ENCODE data around the gene MYH7B. TPM values are rescaled to one million over a fixed set of nuclear protein-coding genes. Genes with fewer than 3 reads are reported as not detected.

MYH7B gene
- total and polyA plus RNA-seq, 4 donors: 0.21 to 0.89 (median 0.59) TPM

- H3K36me3 ChIP-seq (ENCODE audit: control insufficient read depth in 4 of 4, insufficient read depth in 4 of 4, low read length in 4 of 4): peaks cover 18 to 56% (median 37%) of the 10 kb centered on the region in 4 donors
- 92 to 93% methylated on average over 2 of the region's 2 CpGs for WGBS, 2 donors
- H3K9ac ChIP-seq (ENCODE audit: insufficient read depth in 1 of 2, low read length in 2 of 2): no peak overlapping the region
- no peak for DNase-seq
- H3K27ac ChIP-seq (ENCODE audit: low read depth in 1 of 2, low read length in 1 of 2): no peak overlapping the region
- H3K27me3 ChIP-seq (ENCODE audit: control insufficient read depth in 3 of 3, insufficient read depth in 3 of 3, low read length in 2 of 3): no peaks in the 10 kb centered on the region
- no peaks in the 10 kb centered on the region for H3K4me1 ChIP-seq (ENCODE audit: control insufficient read depth in 5 of 5, insufficient read depth in 5 of 5, low read length in 5 of 5)
- no peak overlapping the region for H3K4me3 ChIP-seq
- no peak for ATAC-seq (ENCODE audit: insufficient read depth, low FRiP score)
- TF ChIP-seq CTCF (IDR thresholded peaks at IDR 0.05; ENCODE audit: control extremely low read depth, extremely low read depth): no peak
- peaks cover 0 to 2% (median 0%) of the 10 kb centered on the region in 4 donors for H3K9me3 ChIP-seq (ENCODE audit: control insufficient read depth in 4 of 4, insufficient read depth in 3 of 4, low read length in 3 of 4)
Observed at GRCh38 chr20:34928411-34928810, 27.3 kb upstream of the MYH7B start.

- Histone ChIP-seq H3K9me3 (ENCODE audit: control insufficient read depth in 4 of 4, insufficient read depth in 3 of 4, low read length in 3 of 4) (peaks cover 0 to 2% (median 0%) of the 10 kb centered on the region in 4 donors), H3K36me3 (ENCODE audit: control insufficient read depth in 4 of 4, insufficient read depth in 4 of 4, low read length in 4 of 4) (peaks cover 19 to 42% (median 26%) of the 10 kb centered on the region in 4 donors), H3K4me1 (ENCODE audit: control insufficient read depth in 5 of 5, insufficient read depth in 5 of 5, low read length in 5 of 5) (no peaks in the 10 kb centered on the region), H3K27ac (ENCODE audit: low read depth in 1 of 2, low read length in 1 of 2) (no peak overlapping the region), H3K9ac (ENCODE audit: insufficient read depth in 1 of 2, low read length in 2 of 2) (no peak overlapping the region), H3K27me3 (ENCODE audit: control insufficient read depth in 3 of 3, insufficient read depth in 3 of 3, low read length in 2 of 3) (no peaks in the 10 kb centered on the region), H3K4me3 (no peak overlapping the region)
- 92 to 97% methylated on average over 7 of the region's 7 CpGs for WGBS, 2 donors
- no peak for TF ChIP-seq CTCF (IDR thresholded peaks at IDR 0.05; ENCODE audit: control extremely low read depth, extremely low read depth)
- ATAC-seq (ENCODE audit: insufficient read depth, low FRiP score) (no peak), DNase-seq (no peak)
Observed at GRCh38 chr20:34931771-34932170, 23.9 kb upstream of the MYH7B start.

GRCh38 chr20:34938466-34939163 lies 17.1 kb upstream of the MYH7B start:
- DNase-seq (peak in 2 of 3 donors; percentile 31 to 46), ATAC-seq (ENCODE audit: insufficient read depth, low FRiP score) (peak; percentile 55)
- no peak overlapping the region for H3K9ac ChIP-seq (ENCODE audit: insufficient read depth in 1 of 2, low read length in 2 of 2)
- H3K27me3 ChIP-seq (ENCODE audit: control insufficient read depth in 3 of 3, insufficient read depth in 3 of 3, low read length in 2 of 3): no peaks in the 10 kb centered on the region
- no peak for TF ChIP-seq CTCF (IDR thresholded peaks at IDR 0.05; ENCODE audit: control extremely low read depth, extremely low read depth)
- WGBS, 2 donors: 58 to 69% methylated on average over 14 of the region's 14 CpGs
- no peaks in the 10 kb centered on the region for H3K9me3 ChIP-seq (ENCODE audit: control insufficient read depth in 4 of 4, insufficient read depth in 3 of 4, low read length in 3 of 4)
- H3K27ac ChIP-seq (ENCODE audit: low read depth in 1 of 2, low read length in 1 of 2): peak overlapping the region; percentile 56 to 65
- peaks cover 8 to 29% (median 17%) of the 10 kb centered on the region in 4 donors for H3K36me3 ChIP-seq (ENCODE audit: control insufficient read depth in 4 of 4, insufficient read depth in 4 of 4, low read length in 4 of 4)
- H3K4me3 ChIP-seq: no peak overlapping the region
- peaks cover 0 to 5% (median 0%) of the 10 kb centered on the region in 5 donors for H3K4me1 ChIP-seq (ENCODE audit: control insufficient read depth in 5 of 5, insufficient read depth in 5 of 5, low read length in 5 of 5)
